ENCODE measurements around the gene AOPEP.

DNA sequence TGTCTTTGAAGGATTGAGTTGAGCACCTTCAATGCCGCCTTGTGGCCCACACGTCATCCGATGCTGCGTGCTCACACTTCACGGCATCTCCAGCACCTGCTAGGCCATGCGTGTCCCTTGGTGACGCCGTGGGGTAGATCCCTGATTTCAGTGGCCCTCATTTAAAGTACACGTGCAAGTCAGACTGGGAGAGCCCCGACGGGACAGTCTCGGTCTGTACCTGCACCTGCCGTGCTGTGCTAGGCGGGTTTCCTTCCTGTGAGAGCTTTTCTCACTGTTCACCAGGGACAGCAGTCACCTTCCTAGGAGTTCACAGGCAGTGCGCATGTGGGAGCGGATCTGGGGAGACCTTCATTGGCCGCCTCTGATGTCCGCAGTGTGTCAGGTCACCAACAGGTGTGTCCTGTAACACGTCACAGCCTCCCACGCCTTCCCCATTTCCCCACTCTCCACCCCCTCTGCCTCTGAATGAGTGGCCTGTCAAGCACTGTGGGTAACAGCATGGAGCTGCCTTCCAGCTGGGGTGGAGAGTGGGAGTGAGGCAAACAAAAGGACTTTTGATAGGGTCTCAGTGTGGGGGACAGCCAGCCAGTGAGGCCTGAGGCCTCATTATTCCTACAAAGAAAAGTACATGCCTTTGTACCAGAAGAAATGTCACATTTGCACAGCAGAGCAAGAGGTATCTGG lies 354.6 kb downstream of the AOPEP start:
- TF ChIP-seq, protein P1, sequence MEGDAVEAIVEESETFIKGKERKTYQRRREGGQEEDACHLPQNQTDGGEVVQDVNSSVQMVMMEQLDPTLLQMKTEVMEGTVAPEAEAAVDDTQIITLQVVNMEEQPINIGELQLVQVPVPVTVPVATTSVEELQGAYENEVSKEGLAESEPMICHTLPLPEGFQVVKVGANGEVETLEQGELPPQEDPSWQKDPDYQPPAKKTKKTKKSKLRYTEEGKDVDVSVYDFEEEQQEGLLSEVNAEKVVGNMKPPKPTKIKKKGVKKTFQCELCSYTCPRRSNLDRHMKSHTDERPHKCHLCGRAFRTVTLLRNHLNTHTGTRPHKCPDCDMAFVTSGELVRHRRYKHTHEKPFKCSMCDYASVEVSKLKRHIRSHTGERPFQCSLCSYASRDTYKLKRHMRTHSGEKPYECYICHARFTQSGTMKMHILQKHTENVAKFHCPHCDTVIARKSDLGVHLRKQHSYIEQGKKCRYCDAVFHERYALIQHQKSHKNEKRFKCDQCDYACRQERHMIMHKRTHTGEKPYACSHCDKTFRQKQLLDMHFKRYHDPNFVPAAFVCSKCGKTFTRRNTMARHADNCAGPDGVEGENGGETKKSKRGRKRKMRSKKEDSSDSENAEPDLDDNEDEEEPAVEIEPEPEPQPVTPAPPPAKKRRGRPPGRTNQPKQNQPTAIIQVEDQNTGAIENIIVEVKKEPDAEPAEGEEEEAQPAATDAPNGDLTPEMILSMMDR (conservative IDR thresholded peaks at IDR 0.05 in 1 of 2, IDR thresholded peaks at IDR 0.05 in 1 of 2; ENCODE audit: extremely low read depth in 1 of 2, insufficient read depth in 1 of 2, low read depth in 1 of 2, low read length in 2 of 2) = no peak
- TF ChIP-seq EZH2 (IDR thresholded peaks at IDR 0.05; ENCODE audit: borderline replicate concordance, low read length) = no peak

All from mammary epithelial cell (primary cell).